HG03442 (cell line): ENCODE results near the gene ANG.
"Not testable (repeated sequence)": the region's sequence is repeated elsewhere in the genome, so short reads cannot be mapped to it uniquely, and the experiment has no call there.

ENCODE experiments used
- ATAC-seq: cut with Tn5 transposase; IDR thresholded peaks from one replicate; pipeline ENCODE4 v1.9.1; 2021; ENCODE audit warnings: mild to moderate bottlenecking, moderate library complexity; ENCODE audit not compliant: unreplicated experiment

The ANG gene

GRCh38 chr14:20734430-20734806, 45.9 kb downstream of the ANG start:
- no peak for ATAC-seq

- not testable (repeated sequence) for ATAC-seq
Measured at GRCh38 chr14:20738292-20738691, 49.7 kb downstream of the ANG start.

GRCh38 chr14:20742132-20742531, 53.6 kb downstream of the ANG start:
- no peak for ATAC-seq

- ATAC-seq: no peak
Measured at GRCh38 chr14:20743556-20743955, 55.0 kb downstream of the ANG start.
